Fibroblast of lung (primary cell): Measurements from ENCODE around the gene NUDT5.

Experiments used
- EZH2 ChIP-seq: IDR thresholded peaks from 2 replicates; pipeline ENCODE4 v1.5.1; 2012; ENCODE audit warnings: low read length, control low read depth, mild to moderate bottlenecking; ENCODE audit errors: missing control alignments
- TF ChIP-seq, protein P1 (sequence below), 2 donors: IDR thresholded peaks in 1 of 2; conservative IDR thresholded peaks in 1 of 2; 1 replicate in 1 of 2; 2 replicates in 1 of 2; pipeline ENCODE4 v1.5.1; 2011 to 2012; ENCODE audit warnings: low read length in 2 of 2, control low read depth in 1 of 2, inconsistent platforms in 1 of 2, low read depth in 1 of 2, mild to moderate bottlenecking in 1 of 2

DNA sequence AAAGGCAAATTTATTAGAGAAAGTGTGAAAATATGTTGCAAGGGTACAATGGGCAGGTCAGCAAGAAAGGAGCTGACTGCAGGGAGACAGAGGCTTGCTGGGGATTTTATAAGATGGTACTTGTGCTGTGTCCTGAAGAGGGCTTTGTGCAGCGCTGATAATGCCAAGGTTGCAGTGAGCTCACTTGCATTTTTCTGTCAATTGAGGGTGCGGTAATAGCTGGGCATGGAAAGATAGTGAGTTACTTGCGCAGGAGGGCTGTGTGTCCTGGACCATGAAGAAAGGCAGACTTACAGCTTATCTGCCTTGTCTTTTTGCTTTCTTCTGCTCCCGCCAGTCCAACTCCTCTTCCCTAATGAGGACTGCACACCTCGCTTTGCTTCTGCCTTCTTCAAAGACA, 12.8 kb upstream of the NUDT5 start:
- TF ChIP-seq EZH2: no peak
- TF ChIP-seq, protein P1, sequence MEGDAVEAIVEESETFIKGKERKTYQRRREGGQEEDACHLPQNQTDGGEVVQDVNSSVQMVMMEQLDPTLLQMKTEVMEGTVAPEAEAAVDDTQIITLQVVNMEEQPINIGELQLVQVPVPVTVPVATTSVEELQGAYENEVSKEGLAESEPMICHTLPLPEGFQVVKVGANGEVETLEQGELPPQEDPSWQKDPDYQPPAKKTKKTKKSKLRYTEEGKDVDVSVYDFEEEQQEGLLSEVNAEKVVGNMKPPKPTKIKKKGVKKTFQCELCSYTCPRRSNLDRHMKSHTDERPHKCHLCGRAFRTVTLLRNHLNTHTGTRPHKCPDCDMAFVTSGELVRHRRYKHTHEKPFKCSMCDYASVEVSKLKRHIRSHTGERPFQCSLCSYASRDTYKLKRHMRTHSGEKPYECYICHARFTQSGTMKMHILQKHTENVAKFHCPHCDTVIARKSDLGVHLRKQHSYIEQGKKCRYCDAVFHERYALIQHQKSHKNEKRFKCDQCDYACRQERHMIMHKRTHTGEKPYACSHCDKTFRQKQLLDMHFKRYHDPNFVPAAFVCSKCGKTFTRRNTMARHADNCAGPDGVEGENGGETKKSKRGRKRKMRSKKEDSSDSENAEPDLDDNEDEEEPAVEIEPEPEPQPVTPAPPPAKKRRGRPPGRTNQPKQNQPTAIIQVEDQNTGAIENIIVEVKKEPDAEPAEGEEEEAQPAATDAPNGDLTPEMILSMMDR (conservative IDR thresholded peaks at IDR 0.05 in 1 of 2, IDR thresholded peaks at IDR 0.05 in 1 of 2; ENCODE audit: low read depth in 1 of 2, low read length in 2 of 2): no peak
